Measurements from ENCODE around the gene EMX2.
"Not testable (repeated sequence)": the region's sequence is repeated elsewhere in the genome, so short reads cannot be mapped to it uniquely, and the experiment has no call there.

The EMX2 gene

GRCh38 chr10:117568334-117568733, 25.8 kb downstream of the EMX2 start:
- no peaks in the 10 kb centered on the region for H3K27me3 Mint-ChIP-seq (ENCODE audit: low read depth)
- H3K27ac Mint-ChIP-seq = no peak overlapping the region

GRCh38 chr10:117569610-117570390, 27.3 kb downstream of the EMX2 start:
- Mint-ChIP-seq H3K4me1 (ENCODE audit: low read depth) (no peaks in the 10 kb centered on the region), H3K27ac (no peak overlapping the region), H3K4me3 (no peak overlapping the region), H3K27me3 (ENCODE audit: low read depth) (peaks cover 1% of the 10 kb centered on the region), H3K9me3 (no peaks in the 10 kb centered on the region), H3K36me3 (ENCODE audit: low read depth) (no peaks in the 10 kb centered on the region)
- DNase-seq (ENCODE audit: low spot score) = no peak

More at GRCh38 chr10:117568334-117568733, 25.8 kb downstream of the EMX2 start:
- DNase-seq (ENCODE audit: low spot score) = no peak
- no peaks in the 10 kb centered on the region for H3K4me1 Mint-ChIP-seq (ENCODE audit: low read depth)
- H3K36me3 Mint-ChIP-seq (ENCODE audit: low read depth) = no peaks in the 10 kb centered on the region
- no peaks in the 10 kb centered on the region for H3K9me3 Mint-ChIP-seq
- H3K4me3 Mint-ChIP-seq = no peak overlapping the region

GRCh38 chr10:117570880-117571279, 28.3 kb downstream of the EMX2 start:
- H3K36me3 Mint-ChIP-seq (ENCODE audit: low read depth) = no peaks in the 10 kb centered on the region
- H3K4me1 Mint-ChIP-seq (ENCODE audit: low read depth) = no peaks in the 10 kb centered on the region
- no peaks in the 10 kb centered on the region for H3K9me3 Mint-ChIP-seq
- peaks cover 4% of the 10 kb centered on the region for H3K27me3 Mint-ChIP-seq (ENCODE audit: low read depth)
- no peak for DNase-seq (ENCODE audit: low spot score)
- no peak overlapping the region for H3K4me3 Mint-ChIP-seq
- H3K27ac Mint-ChIP-seq = no peak overlapping the region

GRCh38 chr10:117574498-117575146, 32.1 kb downstream of the EMX2 start:
- Mint-ChIP-seq H3K27me3 (ENCODE audit: low read depth) (peaks cover 9% of the 10 kb centered on the region), H3K36me3 (ENCODE audit: low read depth) (no peaks in the 10 kb centered on the region), H3K4me1 (ENCODE audit: low read depth) (no peaks in the 10 kb centered on the region), H3K9me3 (no peaks in the 10 kb centered on the region), H3K27ac (no peak overlapping the region), H3K4me3 (no peak overlapping the region)
- DNase-seq (ENCODE audit: low spot score) = no peak

GRCh38 chr10:117578490-117578889, 35.9 kb downstream of the EMX2 start:
- peaks cover 9% of the 10 kb centered on the region for H3K27me3 Mint-ChIP-seq (ENCODE audit: low read depth)
- H3K4me1 Mint-ChIP-seq (ENCODE audit: low read depth) = no peaks in the 10 kb centered on the region
- H3K9me3 Mint-ChIP-seq = no peaks in the 10 kb centered on the region
- H3K36me3 Mint-ChIP-seq (ENCODE audit: low read depth) = no peaks in the 10 kb centered on the region
- no peak overlapping the region for H3K4me3 Mint-ChIP-seq
- H3K27ac Mint-ChIP-seq = no peak overlapping the region
- no peak for DNase-seq (ENCODE audit: low spot score)

- H3K36me3 Mint-ChIP-seq (ENCODE audit: low read depth) = no peaks in the 10 kb centered on the region
- H3K9me3 Mint-ChIP-seq = no peaks in the 10 kb centered on the region
- no peak overlapping the region for H3K4me3 Mint-ChIP-seq
- H3K27me3 Mint-ChIP-seq (ENCODE audit: low read depth) = peaks cover 9% of the 10 kb centered on the region
- no peak overlapping the region for H3K27ac Mint-ChIP-seq
- DNase-seq (ENCODE audit: low spot score) = no peak
- H3K4me1 Mint-ChIP-seq (ENCODE audit: low read depth) = no peaks in the 10 kb centered on the region
Observed at GRCh38 chr10:117578999-117579590, 36.5 kb downstream of the EMX2 start.

GRCh38 chr10:117581961-117582360, 39.4 kb downstream of the EMX2 start:
- no peak overlapping the region for H3K27ac Mint-ChIP-seq
- no peaks in the 10 kb centered on the region for H3K4me1 Mint-ChIP-seq (ENCODE audit: low read depth)
- H3K27me3 Mint-ChIP-seq (ENCODE audit: low read depth) = peaks cover 5% of the 10 kb centered on the region
- no peaks in the 10 kb centered on the region for H3K9me3 Mint-ChIP-seq
- no peaks in the 10 kb centered on the region for H3K36me3 Mint-ChIP-seq (ENCODE audit: low read depth)
- no peak overlapping the region for H3K4me3 Mint-ChIP-seq
- no peak for DNase-seq (ENCODE audit: low spot score)

GRCh38 chr10:117584831-117585230, 42.3 kb downstream of the EMX2 start:
- not testable (repeated sequence) for H3K36me3 Mint-ChIP-seq (ENCODE audit: low read depth); DNase-seq (ENCODE audit: low spot score); H3K4me1 Mint-ChIP-seq (ENCODE audit: low read depth); H3K27me3 Mint-ChIP-seq (ENCODE audit: low read depth); H3K27ac Mint-ChIP-seq; H3K4me3 Mint-ChIP-seq; H3K9me3 Mint-ChIP-seq

- Mint-ChIP-seq H3K36me3 (ENCODE audit: low read depth) (no peaks in the 10 kb centered on the region), H3K4me3 (no peak overlapping the region), H3K4me1 (ENCODE audit: low read depth) (no peaks in the 10 kb centered on the region), H3K9me3 (no peaks in the 10 kb centered on the region), H3K27ac (no peak overlapping the region), H3K27me3 (ENCODE audit: low read depth) (no peaks in the 10 kb centered on the region)
- no peak for DNase-seq (ENCODE audit: low spot score)
Observed at GRCh38 chr10:117587036-117587435, 44.5 kb downstream of the EMX2 start.

- DNase-seq (ENCODE audit: low spot score) = no peak
- no peaks in the 10 kb centered on the region for H3K4me1 Mint-ChIP-seq (ENCODE audit: low read depth)
- H3K9me3 Mint-ChIP-seq = no peaks in the 10 kb centered on the region
- no peak overlapping the region for H3K27ac Mint-ChIP-seq
- H3K27me3 Mint-ChIP-seq (ENCODE audit: low read depth) = peaks cover 2% of the 10 kb centered on the region
- no peaks in the 10 kb centered on the region for H3K36me3 Mint-ChIP-seq (ENCODE audit: low read depth)
- H3K4me3 Mint-ChIP-seq = no peak overlapping the region
Observed at GRCh38 chr10:117590101-117590875, 47.7 kb downstream of the EMX2 start.

GRCh38 chr10:117591043-117591442, 48.5 kb downstream of the EMX2 start:
- Mint-ChIP-seq H3K27me3 (ENCODE audit: low read depth) (peaks cover 2% of the 10 kb centered on the region), H3K9me3 (no peaks in the 10 kb centered on the region), H3K4me3 (no peak overlapping the region), H3K4me1 (ENCODE audit: low read depth) (no peaks in the 10 kb centered on the region), H3K27ac (no peak overlapping the region), H3K36me3 (ENCODE audit: low read depth) (no peaks in the 10 kb centered on the region)
- no peak for DNase-seq (ENCODE audit: low spot score)

GRCh38 chr10:117594722-117595121, 52.2 kb downstream of the EMX2 start:
- Mint-ChIP-seq H3K9me3 (no peaks in the 10 kb centered on the region), H3K4me3 (no peak overlapping the region), H3K27me3 (ENCODE audit: low read depth) (peaks cover 5% of the 10 kb centered on the region), H3K36me3 (ENCODE audit: low read depth) (no peaks in the 10 kb centered on the region), H3K4me1 (ENCODE audit: low read depth) (no peaks in the 10 kb centered on the region), H3K27ac (no peak overlapping the region)
- DNase-seq (ENCODE audit: low spot score) = no peak

- Mint-ChIP-seq H3K27ac (no peak overlapping the region), H3K9me3 (no peaks in the 10 kb centered on the region), H3K27me3 (ENCODE audit: low read depth) (peaks cover 5% of the 10 kb centered on the region), H3K4me1 (ENCODE audit: low read depth) (no peaks in the 10 kb centered on the region), H3K4me3 (no peak overlapping the region), H3K36me3 (ENCODE audit: low read depth) (no peaks in the 10 kb centered on the region)
- DNase-seq (ENCODE audit: low spot score) = no peak
Observed at GRCh38 chr10:117596706-117597105, 54.2 kb downstream of the EMX2 start.

GRCh38 chr10:117597216-117597615, 54.7 kb downstream of the EMX2 start:
- no peak for DNase-seq (ENCODE audit: low spot score)
- H3K36me3 Mint-ChIP-seq (ENCODE audit: low read depth) = no peaks in the 10 kb centered on the region
- H3K4me1 Mint-ChIP-seq (ENCODE audit: low read depth) = no peaks in the 10 kb centered on the region

More at GRCh38 chr10:117597216-117597615, 54.7 kb downstream of the EMX2 start:
- Mint-ChIP-seq H3K4me3 (no peak overlapping the region), H3K27ac (no peak overlapping the region), H3K27me3 (ENCODE audit: low read depth) (peaks cover 5% of the 10 kb centered on the region), H3K9me3 (no peaks in the 10 kb centered on the region)
